Mesenchymal stem cell (in vitro differentiated cells and primary cell): ENCODE data around the gene ARHGEF4.

ENCODE experiments used
- DNase-seq: peaks from one replicate; pipeline ENCODE4 v3.0.0-alpha.2; 2013
- H2AFZ ChIP-seq: one replicate; pipeline ENCODE4 v1.6.1; 2013; ENCODE audit warnings: low read depth, mild to moderate bottlenecking, control low read depth, inconsistent platforms, low read length, moderate library complexity
- H2AK5ac ChIP-seq: 2 replicates; pipeline ENCODE4 v1.6.1; 2013; ENCODE audit warnings: low read length, moderate library complexity, mild to moderate bottlenecking, inconsistent platforms; ENCODE audit not compliant: severe bottlenecking
- H2BK120ac ChIP-seq: one replicate; pipeline ENCODE4 v1.6.1; 2013; ENCODE audit warnings: low read depth, mild to moderate bottlenecking, inconsistent platforms, low read length, moderate library complexity
- H2BK12ac ChIP-seq, 2 experiments: one replicate each; pipeline ENCODE4 v1.6.1; 2013; ENCODE audit warnings: inconsistent platforms in 2 of 2, low read length in 2 of 2, mild to moderate bottlenecking in 2 of 2, moderate library complexity in 2 of 2, control low read depth in 1 of 2
- H2BK15ac ChIP-seq: one replicate; pipeline ENCODE4 v1.6.1; 2013; ENCODE audit warnings: mild to moderate bottlenecking, low read depth, inconsistent platforms; ENCODE audit not compliant: poor library complexity, severe bottlenecking
- H2BK5ac ChIP-seq: 2 replicates; pipeline ENCODE4 v1.6.1; 2013; ENCODE audit warnings: low read depth, mild to moderate bottlenecking, low read length, control low read depth, inconsistent platforms; ENCODE audit not compliant: poor library complexity, severe bottlenecking
- H3K14ac ChIP-seq, 2 experiments: one replicate each; pipeline ENCODE4 v1.6.1; 2013; ENCODE audit warnings: inconsistent platforms in 2 of 2, low read length in 2 of 2, control low read depth in 1 of 2, mild to moderate bottlenecking in 1 of 2, moderate library complexity in 1 of 2
- H3K18ac ChIP-seq, 2 experiments: one replicate each; pipeline ENCODE4 v1.6.1; 2013; ENCODE audit warnings: inconsistent platforms in 2 of 2, low read length in 2 of 2, control low read depth in 1 of 2, low read depth in 1 of 2, mild to moderate bottlenecking in 1 of 2
- H3K23ac ChIP-seq, 2 experiments: one replicate each; pipeline ENCODE4 v1.6.1; 2013; ENCODE audit warnings: inconsistent platforms in 2 of 2, low read length in 2 of 2, mild to moderate bottlenecking in 2 of 2, moderate library complexity in 2 of 2, control low read depth in 1 of 2
- H3K27ac ChIP-seq: 2 replicates; pipeline ENCODE4 v1.5.1; 2013; ENCODE audit warnings: mild to moderate bottlenecking, moderate library complexity, low read length, control low read depth, inconsistent platforms; ENCODE audit not compliant: poor library complexity, severe bottlenecking
- H3K27me3 ChIP-seq, 2 experiments: 2 replicates each; pipeline versions ENCODE4 v1.6.1 to v1.7.0; 2013; ENCODE audit warnings: low read length in 2 of 2, mild to moderate bottlenecking in 2 of 2, moderate library complexity in 2 of 2, control low read depth in 1 of 2, inconsistent platforms in 1 of 2; ENCODE audit not compliant: control insufficient read depth in 1 of 2, insufficient read depth in 1 of 2
- H3K36me3 ChIP-seq, 2 experiments: 2 replicates each; pipeline versions ENCODE4 v1.6.1 to v1.7.0; 2013; ENCODE audit warnings: low read length in 2 of 2, control low read depth in 1 of 2, inconsistent platforms in 1 of 2, low read depth in 1 of 2, mild to moderate bottlenecking in 1 of 2; ENCODE audit not compliant: insufficient read depth in 2 of 2, control insufficient read depth in 1 of 2
- H3K4ac ChIP-seq, 2 experiments: one replicate each; pipeline ENCODE4 v1.6.1; 2013; ENCODE audit warnings: inconsistent platforms in 2 of 2, low read length in 2 of 2, mild to moderate bottlenecking in 2 of 2, moderate library complexity in 2 of 2, control low read depth in 1 of 2, low read depth in 1 of 2
- H3K4me1 ChIP-seq: 2 replicates; pipeline ENCODE4 v1.6.1; 2013; ENCODE audit warnings: low read depth, low read length, control low read depth; ENCODE audit not compliant: control insufficient read depth, insufficient read depth
- H3K4me2 ChIP-seq: 2 replicates; pipeline ENCODE4 v1.6.1; 2013; ENCODE audit warnings: low read length, mild to moderate bottlenecking, inconsistent platforms; ENCODE audit not compliant: poor library complexity, severe bottlenecking
- H3K4me3 ChIP-seq, 2 experiments: 2 replicates each; pipeline versions ENCODE4 v1.5.1 to v1.7.0; 2013; ENCODE audit warnings: low read length in 2 of 2, mild to moderate bottlenecking in 2 of 2, control low read depth in 1 of 2, low read depth in 1 of 2; ENCODE audit not compliant: insufficient read depth in 1 of 2
- H3K79me1 ChIP-seq: replicated peaks from 2 replicates; pipeline ENCODE4 v1.6.1; 2013; ENCODE audit warnings: mild to moderate bottlenecking, control low read depth, low read length, inconsistent platforms; ENCODE audit not compliant: poor library complexity, severe bottlenecking
- H3K9ac ChIP-seq: 2 replicates; pipeline ENCODE4 v1.7.0; 2013; ENCODE audit warnings: mild to moderate bottlenecking, low read length, moderate library complexity
- H3K9me3 ChIP-seq: 2 replicates; pipeline ENCODE4 v1.7.0; 2013; ENCODE audit warnings: mild to moderate bottlenecking, low read length; ENCODE audit not compliant: control insufficient read depth
- H4K8ac ChIP-seq: one replicate; pipeline ENCODE4 v1.6.1; 2013; ENCODE audit warnings: inconsistent platforms, mild to moderate bottlenecking, low read length, moderate library complexity
- H4K91ac ChIP-seq: one replicate; pipeline ENCODE4 v1.6.1; 2013; ENCODE audit warnings: mild to moderate bottlenecking, low read length, inconsistent platforms
- WGBS: methylation state at CpG from one replicate; pipeline ENCODE4 v1.1.7; 2013; ENCODE audit warnings: mixed read lengths; 5-methylcytosine and 5-hydroxymethylcytosine counted together

ARHGEF4 gene

GRCh38 chr2:130966149-130966774 lies 129.5 kb downstream of the ARHGEF4 start:
- H3K9me3 ChIP-seq = no peaks in the 10 kb centered on the region
- DNase-seq = no peak
- no peak overlapping the region for H2AK5ac ChIP-seq
- H3K9ac ChIP-seq = no peak overlapping the region
- WGBS = 54% methylated on average over 15 of the region's 15 CpGs
- H4K8ac ChIP-seq = no peak overlapping the region
- no peak overlapping the region for H3K4ac ChIP-seq
- no peaks in the 10 kb centered on the region for H3K36me3 ChIP-seq
- H2AFZ ChIP-seq = no peak overlapping the region
- H3K18ac ChIP-seq = no peak overlapping the region
- no peak overlapping the region for H3K27ac ChIP-seq
- H2BK12ac ChIP-seq = no peak overlapping the region
- no peak overlapping the region for H3K4me2 ChIP-seq
- no peak overlapping the region for H2BK5ac ChIP-seq
- no peak overlapping the region for H3K4me3 ChIP-seq
- no peak overlapping the region for H4K91ac ChIP-seq
- no peaks in the 10 kb centered on the region for H3K79me1 ChIP-seq
- peaks cover 13% of the 10 kb centered on the region for H3K4me1 ChIP-seq
- H3K14ac ChIP-seq = no peak overlapping the region
- peaks cover 55 to 57% of the 10 kb centered on the region in 2 experiments for H3K27me3 ChIP-seq
- no peak overlapping the region for H2BK15ac ChIP-seq
- no peak overlapping the region for H2BK120ac ChIP-seq
- H3K23ac ChIP-seq = no peak overlapping the region

- no peak overlapping the region for H2BK120ac ChIP-seq
- H2BK5ac ChIP-seq = no peak overlapping the region
- no peaks in the 10 kb centered on the region for H3K36me3 ChIP-seq
- H3K14ac ChIP-seq = no peak overlapping the region
- H3K4me1 ChIP-seq = peaks cover 13% of the 10 kb centered on the region
- no peaks in the 10 kb centered on the region for H3K9me3 ChIP-seq
- whole genome bisulfite sequencing = 77% methylated on average over 14 of the region's 14 CpGs
- H4K8ac ChIP-seq = no peak overlapping the region
- H2BK15ac ChIP-seq = no peak overlapping the region
- peaks cover 50% of the 10 kb centered on the region in 2 experiments for H3K27me3 ChIP-seq
- no peak overlapping the region for H3K4ac ChIP-seq
- H3K79me1 ChIP-seq = no peaks in the 10 kb centered on the region
- no peak overlapping the region for H3K27ac ChIP-seq
- no peak overlapping the region for H4K91ac ChIP-seq
- no peak overlapping the region for H3K9ac ChIP-seq
- H2BK12ac ChIP-seq = no peak overlapping the region
- H3K18ac ChIP-seq = no peak overlapping the region
- H3K4me2 ChIP-seq = no peak overlapping the region
- H3K4me3 ChIP-seq = no peak overlapping the region
- no peak overlapping the region for H3K23ac ChIP-seq
- DNase-seq = no peak
- no peak overlapping the region for H2AK5ac ChIP-seq
- no peak overlapping the region for H2AFZ ChIP-seq
These were observed 130.2 kb downstream of the ARHGEF4 start for GRCh38 chr2:130966775-130967490.

- 67% methylated on average over 1 of the region's 1 CpG for WGBS
- no peak overlapping the region for H4K91ac ChIP-seq
- H3K36me3 ChIP-seq = no peaks in the 10 kb centered on the region
- H3K4me3 ChIP-seq = no peak overlapping the region
- H2BK5ac ChIP-seq = no peak overlapping the region
- H3K4ac ChIP-seq = no peak overlapping the region
- H2AK5ac ChIP-seq = no peak overlapping the region
- no peak overlapping the region for H2BK12ac ChIP-seq
- no peak overlapping the region for H2AFZ ChIP-seq
- H3K14ac ChIP-seq = no peak overlapping the region
- no peak overlapping the region for H3K4me2 ChIP-seq
- no peak overlapping the region for H3K23ac ChIP-seq
- no peak overlapping the region for H2BK15ac ChIP-seq
- H3K9ac ChIP-seq = no peak overlapping the region
- H3K4me1 ChIP-seq = no peaks in the 10 kb centered on the region
- H3K9me3 ChIP-seq = no peaks in the 10 kb centered on the region
- DNase-seq = no peak
- no peak overlapping the region for H3K18ac ChIP-seq
- H3K79me1 ChIP-seq = no peaks in the 10 kb centered on the region
- no peak overlapping the region for H4K8ac ChIP-seq
- H3K27me3 ChIP-seq = peaks cover 6 to 8% of the 10 kb centered on the region in 2 experiments
- H2BK120ac ChIP-seq = no peak overlapping the region
- H3K27ac ChIP-seq = no peak overlapping the region
These were observed 135.7 kb downstream of the ARHGEF4 start for GRCh38 chr2:130972410-130972809.

GRCh38 chr2:130975729-130976128 lies 139.0 kb downstream of the ARHGEF4 start:
- WGBS = 80% methylated on average over 11 of the region's 11 CpGs
- H2BK15ac ChIP-seq = no peak overlapping the region
- H3K4me1 ChIP-seq = no peaks in the 10 kb centered on the region
- no peak overlapping the region for H2AK5ac ChIP-seq
- H3K4me3 ChIP-seq = no peak overlapping the region
- no peak overlapping the region for H2BK120ac ChIP-seq
- no peak overlapping the region for H3K23ac ChIP-seq
- H2BK5ac ChIP-seq = no peak overlapping the region
- H2AFZ ChIP-seq = no peak overlapping the region
- no peak overlapping the region for H3K9ac ChIP-seq
- H2BK12ac ChIP-seq = no peak overlapping the region
- no peak overlapping the region for H3K4ac ChIP-seq
- no peak overlapping the region for H4K8ac ChIP-seq
- no peak overlapping the region for H3K14ac ChIP-seq
- H3K27me3 ChIP-seq = peaks cover 0 to 3% of the 10 kb centered on the region in 2 experiments
- H3K4me2 ChIP-seq = no peak overlapping the region
- H3K79me1 ChIP-seq = no peaks in the 10 kb centered on the region
- no peaks in the 10 kb centered on the region for H3K36me3 ChIP-seq
- H4K91ac ChIP-seq = no peak overlapping the region
- no peak overlapping the region for H3K18ac ChIP-seq
- no peak for DNase-seq
- no peak overlapping the region for H3K27ac ChIP-seq
- peaks cover 4% of the 10 kb centered on the region for H3K9me3 ChIP-seq
